NCI-H146 (cell line): ENCODE measurements around the gene ZBTB18.

Experiments used
- DNase-seq: peaks from one replicate; lab custom pipeline; 2025; lab: John Stamatoyannopoulos, UW

ZBTB18 gene

DNA sequence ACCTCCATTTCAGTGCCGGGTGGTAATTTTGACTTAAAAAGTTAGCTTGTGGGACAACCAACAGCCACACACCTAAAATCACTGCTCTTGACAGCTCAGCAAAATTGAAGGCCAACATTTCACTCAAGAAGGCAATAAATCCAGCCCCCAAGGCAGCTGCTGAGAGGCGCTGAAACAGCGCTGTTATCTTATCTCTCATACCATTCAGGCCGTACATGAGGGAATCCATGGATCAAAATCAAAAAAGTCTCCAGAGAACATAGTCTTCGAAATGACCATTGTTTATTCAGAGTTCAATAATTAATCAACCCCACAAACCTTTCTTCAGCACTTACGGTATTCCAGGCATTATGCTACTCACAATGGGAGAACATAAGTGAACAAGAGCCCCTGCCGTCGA is 38.5 kb downstream of the ZBTB18 start:
- no peak for DNase-seq

DNA sequence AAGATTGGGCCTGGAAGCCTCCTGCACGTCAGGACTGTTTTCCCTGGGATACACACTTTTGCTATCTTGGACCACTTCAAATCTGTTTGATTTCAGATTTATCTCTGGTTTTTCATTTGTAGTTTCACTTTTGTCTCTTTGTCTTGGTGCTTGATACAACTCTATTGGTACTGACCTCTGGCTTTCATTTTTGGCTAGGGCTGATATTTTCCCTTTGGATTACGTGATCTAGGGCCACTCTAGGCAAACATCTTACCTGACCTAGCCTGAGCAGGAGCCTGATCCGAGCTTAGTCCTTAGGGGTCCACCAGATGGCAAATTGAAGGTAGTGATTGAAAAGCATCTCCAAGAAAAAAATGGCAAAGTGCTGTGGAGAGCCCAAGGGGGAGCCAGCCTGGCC is 39.6 kb downstream of the ZBTB18 start:
- DNase-seq = no peak

DNA sequence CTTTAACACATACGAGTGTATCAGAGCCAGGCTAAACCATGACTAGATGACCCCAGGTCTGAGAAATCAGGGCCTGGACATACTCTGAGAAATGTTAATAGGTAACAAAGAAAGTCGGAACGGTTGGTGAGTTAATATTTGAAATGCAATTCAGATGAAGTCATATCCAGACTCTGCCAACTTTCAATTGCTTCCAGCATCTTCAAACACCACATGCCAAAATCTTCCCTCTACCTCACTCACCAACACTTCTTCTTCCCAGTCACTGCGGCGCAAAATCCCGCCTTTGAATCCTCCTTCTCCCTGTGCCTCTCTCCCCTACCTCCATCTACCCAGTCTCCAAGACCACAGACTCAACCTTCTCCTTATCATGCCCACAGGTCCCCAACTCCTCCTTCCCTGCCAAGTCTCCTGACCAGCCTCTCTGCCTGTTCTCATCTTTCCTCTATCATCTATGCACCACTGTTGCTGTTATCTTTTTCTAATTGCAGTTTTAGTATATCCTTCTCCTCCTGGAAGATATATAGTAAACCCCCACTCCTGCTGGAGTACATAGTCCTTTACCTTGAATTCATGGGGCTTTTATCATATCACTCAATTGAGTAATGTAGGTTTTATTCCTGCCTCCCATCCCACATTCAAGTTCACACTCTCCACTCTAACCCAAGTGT is 41.3 kb downstream of the ZBTB18 start:
- peak; percentile 33 for DNase-seq

DNA sequence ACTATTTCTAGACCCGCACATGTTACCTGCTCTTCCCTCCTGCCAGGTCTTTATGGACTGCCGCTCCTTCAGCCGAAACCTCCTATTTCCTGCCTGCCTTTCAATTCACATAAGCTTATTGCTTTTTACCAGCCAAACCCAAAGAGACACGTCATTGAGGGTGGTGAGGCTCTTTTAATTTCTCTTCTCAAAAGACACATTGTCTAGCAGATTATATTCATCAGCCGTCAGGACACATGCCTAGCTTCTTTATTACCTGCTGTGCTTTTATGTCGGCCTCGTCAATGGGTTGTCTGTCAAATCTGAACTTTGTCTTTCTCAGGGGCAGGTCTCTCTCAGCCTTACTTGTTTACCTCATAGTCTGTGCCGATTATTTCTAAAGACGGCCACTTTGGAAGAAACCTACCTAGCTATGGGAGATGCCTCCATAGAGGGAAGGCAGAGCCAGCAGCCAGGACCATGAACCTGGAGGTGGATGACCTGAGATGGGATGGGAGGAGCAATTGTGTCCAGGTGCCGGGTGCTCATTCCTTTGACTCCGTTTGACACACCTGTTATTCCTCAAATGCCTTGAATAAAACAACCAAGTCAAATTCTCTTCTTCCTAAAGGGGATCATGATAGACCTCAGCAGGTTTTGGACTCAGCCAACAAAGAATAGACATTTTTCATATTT is 42.0 kb downstream of the ZBTB18 start:
- peak; percentile 95 for DNase-seq

DNA sequence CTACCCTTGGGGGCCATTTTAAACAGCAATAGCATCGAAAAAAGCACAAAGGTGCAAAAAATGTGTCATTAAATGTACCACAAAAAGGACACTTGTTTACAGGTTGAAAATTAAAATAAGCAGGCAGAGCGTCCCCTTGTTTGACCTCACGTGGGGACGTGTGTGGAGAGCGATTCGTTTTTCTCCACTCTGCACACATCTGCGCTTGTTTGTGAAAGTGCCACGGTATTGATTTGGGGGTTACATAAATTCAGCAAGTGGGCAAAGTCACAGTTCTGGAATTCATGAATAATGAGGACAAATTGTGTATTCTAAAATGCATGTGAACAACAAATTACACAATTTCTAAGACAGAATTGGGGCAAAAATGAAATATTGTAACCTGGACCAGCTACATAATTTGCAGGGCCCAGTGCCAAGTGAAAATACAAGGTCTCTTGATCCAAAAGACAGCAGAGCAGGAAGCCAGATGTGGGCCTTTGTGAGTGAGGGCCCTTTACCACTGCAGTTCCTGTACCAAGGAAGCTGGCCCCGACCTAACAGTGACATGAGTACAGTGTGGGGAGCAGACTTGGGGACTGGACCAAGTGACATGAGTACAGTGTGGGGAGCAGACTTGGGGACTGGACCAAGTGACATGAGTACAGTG is 43.9 kb downstream of the ZBTB18 start:
- no peak for DNase-seq

DNA sequence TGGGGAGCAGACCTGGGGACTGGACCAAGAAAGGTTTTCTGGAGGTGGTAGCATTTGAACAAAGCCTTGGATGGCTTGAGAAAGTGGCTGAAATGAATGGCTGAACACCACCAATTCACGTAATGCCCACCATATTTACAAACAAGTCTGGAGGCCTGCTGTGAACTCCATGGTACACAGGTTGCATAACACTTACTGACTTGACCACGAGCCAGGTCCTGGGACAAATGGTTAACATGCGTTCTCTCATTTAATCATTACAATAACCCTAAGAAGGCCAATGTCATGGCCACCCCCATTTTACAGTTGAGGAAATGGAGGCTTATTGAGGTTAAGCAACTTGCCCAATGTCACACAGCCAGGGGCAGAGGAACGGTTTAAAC is 44.4 kb downstream of the ZBTB18 start:
- DNase-seq = no peak

DNA sequence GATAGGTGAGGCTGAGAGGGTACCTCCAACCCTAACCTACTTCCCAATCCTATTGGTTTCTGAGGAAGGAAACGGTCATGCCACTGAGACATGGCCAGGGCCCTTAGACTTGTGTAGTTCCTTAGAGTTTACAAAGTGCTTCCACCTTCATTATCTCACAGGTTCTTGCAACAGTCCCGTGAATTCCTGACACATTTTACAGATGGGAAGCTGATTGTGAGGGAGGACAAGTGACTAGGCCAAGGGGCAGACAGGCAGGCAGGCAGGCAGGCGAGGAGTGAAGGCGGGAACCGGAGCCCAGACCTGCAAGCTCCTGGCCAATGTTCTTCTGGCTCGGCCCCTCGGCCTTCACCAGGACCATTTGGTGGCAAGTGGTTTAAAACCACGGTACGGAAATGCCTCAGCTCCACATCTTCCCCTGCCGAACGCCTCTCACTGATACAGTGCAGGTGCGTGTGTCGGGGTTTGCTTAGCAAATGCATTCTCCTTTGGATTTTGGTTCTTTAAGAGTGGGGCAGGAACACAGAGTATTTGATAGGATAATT is 45.1 kb downstream of the ZBTB18 start:
- DNase-seq = no peak

DNA sequence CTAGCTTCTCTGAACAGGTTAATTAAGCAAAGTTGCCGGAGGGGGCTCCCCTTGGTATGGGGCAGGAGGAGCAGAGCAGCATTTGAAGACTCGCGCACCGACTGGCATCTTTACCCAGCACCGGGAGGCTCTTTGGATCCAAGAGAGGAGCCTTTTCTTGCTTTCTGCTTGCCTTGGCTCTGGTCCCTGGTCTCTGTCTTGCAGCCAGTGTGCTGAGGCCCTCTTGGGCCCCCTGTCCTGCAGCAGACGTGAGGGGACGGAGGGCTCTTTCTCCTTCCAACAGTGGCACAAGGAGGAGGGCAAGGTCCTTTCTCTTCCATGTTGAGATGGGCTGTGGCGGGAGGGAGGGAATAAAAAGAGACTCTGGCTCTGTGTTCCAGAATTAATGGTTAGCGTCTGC is 45.6 kb downstream of the ZBTB18 start:
- DNase-seq = no peak

DNA sequence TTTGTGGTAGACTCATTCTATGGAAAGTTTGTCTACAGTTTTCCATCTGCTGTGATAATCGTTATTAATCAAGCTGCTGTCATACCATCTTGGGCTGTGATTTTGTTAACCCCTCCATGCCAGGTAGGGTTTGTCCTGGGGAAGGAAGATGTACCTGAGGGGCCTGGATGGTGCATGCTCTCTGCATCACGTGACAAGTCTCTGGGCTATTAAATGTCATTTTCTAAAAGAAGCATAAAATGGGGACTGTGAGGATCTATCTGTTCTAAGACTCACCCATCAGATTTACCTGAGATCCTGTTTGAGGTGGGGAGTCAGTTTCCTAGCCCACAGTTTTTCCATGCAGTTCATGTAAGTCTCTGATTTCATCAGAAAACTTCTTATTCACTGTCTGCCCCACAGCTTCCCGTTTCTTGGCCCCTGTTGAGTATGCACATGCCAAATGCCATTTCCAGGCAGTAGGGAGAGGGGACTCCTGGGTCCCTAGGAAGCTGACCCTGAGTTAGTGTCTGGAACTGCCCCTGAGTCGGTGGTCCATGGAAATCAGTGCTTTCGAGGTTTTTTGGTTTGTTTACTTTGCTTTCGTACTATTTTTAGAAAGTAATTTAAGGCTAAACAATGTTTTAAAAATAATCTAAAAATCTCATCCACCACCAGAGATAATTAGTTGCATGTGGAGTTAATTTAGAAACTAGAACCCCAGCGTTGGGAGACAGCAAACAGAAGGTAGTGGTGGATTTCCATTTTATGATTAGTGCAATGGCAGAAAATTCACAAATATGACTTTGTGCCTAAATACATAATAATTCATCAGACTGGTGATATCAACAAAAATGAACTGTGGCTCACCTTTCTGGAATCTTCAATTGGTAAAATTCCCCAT is 46.7 kb downstream of the ZBTB18 start:
- DNase-seq = no peak

DNA sequence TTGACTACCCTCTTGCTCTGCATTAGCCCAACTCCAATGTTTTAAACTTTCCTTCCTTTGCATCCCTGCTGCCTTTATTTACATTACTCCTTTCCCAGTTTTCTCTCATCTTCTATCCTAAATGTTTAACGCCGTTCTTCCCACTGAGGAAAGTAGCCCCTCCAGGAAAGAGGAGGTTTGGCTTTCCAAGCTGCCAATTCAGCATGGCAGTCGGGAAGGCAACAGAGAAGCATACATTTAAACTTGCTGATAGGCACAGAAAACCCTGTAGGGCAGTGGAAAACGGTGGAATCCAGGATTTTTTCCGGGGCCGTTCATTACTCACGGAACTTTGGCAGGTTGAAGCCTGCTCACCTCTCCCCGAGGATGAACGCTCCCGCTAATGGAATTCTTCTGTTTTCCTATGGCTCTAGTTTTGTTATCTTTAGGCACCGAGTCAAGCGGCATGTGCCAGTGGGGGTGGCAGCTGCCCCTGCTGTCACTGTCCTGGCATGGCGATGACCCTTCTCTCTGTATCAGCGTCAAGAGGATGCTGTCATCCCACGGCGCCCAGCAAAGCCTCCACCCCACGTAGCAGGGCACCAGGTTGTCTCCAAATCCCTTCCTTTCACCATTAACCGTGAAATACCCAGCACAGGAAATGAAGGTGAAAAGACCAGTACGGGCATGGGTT is 48.3 kb downstream of the ZBTB18 start:
- no peak for DNase-seq

DNA sequence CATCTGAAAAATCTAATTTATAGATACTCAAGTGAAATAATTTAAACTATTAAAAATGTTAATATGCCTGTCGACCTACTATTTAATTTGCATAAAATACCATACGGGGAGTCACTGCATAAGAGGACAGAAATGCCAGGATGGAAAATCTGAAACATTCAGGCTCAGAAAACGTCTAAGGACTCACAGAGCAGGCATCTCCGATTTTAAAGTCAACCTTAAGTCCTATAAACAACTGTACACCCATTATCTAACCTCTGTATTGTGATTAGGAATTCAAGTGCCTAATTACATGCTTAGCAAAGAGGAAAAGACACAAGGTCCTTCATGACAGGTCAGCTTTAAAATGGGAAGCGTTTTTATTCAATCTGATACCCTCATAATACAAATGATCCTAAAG is 49.2 kb downstream of the ZBTB18 start:
- DNase-seq = no peak

DNA sequence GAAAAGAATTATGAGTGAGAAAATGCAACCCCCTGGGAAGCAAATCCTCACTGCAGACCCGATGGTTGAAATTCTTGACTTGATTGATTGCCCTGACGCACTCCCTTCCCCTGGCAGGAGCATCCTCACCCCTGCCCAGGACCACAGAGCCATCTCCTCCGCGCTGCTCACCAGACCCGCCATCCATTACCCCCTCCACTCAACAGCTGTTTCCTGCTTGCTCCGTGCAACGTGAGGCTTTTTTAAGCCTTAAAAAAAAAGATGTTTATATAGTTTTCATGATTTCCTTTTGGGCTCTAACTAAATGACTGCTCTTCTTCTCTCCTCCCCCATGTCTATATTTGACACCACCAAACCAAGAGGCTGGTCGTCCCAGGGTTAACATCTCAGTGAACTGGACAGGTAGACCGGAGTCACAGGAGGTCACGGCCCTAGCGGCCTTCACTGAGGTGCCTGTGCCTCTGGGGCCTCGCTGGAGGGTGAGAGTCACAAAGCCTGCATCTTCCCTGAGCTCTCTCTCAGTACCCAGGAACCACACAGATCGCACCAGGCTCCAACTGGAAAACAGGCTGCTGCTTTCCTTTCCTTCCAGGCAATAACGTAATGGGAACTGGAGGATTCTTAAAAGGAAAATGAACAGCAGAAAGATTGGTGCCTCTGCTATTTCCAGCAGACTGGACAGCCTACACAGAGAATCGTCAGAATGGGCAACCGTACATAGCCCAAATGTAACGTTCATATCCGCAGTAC is 49.8 kb downstream of the ZBTB18 start:
- peak; percentile 26 for DNase-seq

DNA sequence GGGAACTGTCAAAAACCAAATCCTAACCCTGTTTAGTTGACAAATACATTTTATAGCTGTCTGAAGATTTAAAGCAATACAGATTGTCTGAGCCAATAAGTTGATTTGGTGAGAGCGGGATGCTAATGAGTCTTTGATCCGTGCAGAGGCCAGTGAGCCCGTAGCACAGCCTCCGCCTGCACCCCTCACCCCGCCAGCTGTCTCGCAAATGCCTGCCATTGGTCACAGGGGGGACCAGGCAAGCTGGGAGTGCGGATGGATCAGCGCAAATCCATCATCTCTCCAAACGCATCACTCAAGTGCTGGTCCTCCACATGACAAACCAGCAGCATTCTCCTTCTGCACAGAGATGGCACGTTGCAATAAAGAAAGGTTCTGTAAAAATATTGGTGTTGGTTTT is 51.0 kb downstream of the ZBTB18 start:
- DNase-seq = peak; percentile 54

DNA sequence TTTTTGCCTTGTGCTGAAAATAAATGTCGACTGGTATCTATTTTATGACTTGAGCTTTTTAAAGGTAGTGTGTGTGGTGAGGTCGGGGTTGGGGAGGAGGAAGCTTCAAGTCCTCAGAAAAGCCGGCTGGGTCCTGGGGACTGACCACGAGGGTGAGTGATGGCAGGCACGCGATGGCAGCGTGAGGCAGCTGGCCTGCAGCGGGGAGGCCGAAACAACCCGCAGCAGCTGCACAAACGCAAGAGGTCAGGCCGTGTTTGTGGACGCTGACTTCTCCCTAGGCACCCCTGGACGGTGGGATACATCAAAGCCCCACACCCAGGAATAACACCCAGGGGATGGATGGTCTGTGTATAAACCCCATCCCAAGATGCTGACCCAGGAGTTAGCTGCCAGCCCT is 51.4 kb downstream of the ZBTB18 start:
- peak; percentile 92 for DNase-seq

DNA sequence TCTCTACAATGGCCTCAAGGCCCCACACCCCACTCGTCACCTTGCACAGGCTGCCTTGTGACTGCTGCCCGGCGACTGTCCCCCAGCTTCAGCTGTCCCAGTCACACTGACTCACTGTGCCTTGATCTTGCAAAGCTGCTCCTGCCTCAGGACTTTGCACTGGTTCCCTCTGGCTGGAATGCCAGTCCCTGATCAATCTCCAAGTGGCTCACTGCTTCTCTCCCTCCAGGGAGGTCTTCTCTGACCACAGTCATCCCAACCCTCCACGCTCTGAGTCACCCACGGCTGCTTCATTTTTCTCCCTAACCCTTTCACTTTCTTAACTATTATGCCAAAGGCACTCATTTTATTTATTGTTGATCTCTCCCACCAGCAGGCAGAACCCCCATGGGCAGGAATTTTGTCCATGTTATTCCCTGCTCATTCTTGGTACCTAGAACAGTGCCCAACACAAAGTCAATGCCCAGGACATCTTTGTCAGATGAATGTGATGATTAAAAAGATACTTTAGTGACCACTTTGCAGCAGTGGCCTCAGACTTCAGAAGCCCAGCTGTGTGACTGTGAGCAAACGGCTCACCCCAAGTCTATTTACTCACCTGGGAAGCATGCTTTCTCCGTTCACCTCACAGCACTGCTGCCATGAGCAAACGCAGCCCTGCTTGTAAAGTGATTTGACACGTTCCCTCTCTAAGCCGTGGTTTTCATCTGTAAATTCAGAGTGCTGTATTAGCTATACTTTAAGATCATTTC is 53.4 kb downstream of the ZBTB18 start:
- peak; percentile 74 for DNase-seq

DNA sequence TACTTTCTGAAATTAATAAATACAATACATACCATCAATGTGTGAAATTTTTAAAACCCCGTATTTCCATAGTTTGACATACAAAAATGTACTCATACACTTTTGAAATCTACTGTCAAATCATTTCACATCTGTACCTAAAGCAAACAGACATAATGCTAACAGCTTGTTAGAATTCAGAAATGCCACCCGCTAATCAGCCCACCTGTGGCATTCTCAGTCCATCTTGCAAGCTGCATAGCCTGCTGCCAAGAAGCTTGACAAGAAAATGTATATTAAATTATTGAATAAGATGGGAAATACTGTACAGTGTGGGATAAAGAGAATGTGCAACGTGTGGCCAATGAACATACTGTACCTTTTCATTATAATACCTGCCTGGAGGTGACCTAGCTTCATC is 55.1 kb downstream of the ZBTB18 start:
- peak; percentile 33 for DNase-seq
